HG02981 (cell line): ENCODE data around the gene ACSF3.

ENCODE experiments used
- ATAC-seq: cut with Tn5 transposase; IDR thresholded peaks from one replicate; pipeline ENCODE4 v1.9.1; 2021; ENCODE audit warnings: mild to moderate bottlenecking, moderate library complexity; ENCODE audit not compliant: unreplicated experiment

Gene ACSF3

GRCh38 chr16:89093602-89094251, at the start of gene ACSF3:
ACSF3 (plus strand) TSS chr16:89093852; CDS start chr16:89100682, 6,830 bp downstream.
- peak; percentile 53 for ATAC-seq

- no peak for ATAC-seq
Measured at GRCh38 chr16:89044418-89045180, 49.1 kb upstream of the ACSF3 start.

- ATAC-seq, result no peak
Measured at GRCh38 chr16:89045181-89045815, 48.4 kb upstream of the ACSF3 start.

- no peak for ATAC-seq
Measured at GRCh38 chr16:89045881-89046280, 47.8 kb upstream of the ACSF3 start.

GRCh38 chr16:89046491-89046890, 47.2 kb upstream of the ACSF3 start:
- no peak for ATAC-seq

GRCh38 chr16:89047331-89048089, 46.1 kb upstream of the ACSF3 start:
- ATAC-seq, result no peak

GRCh38 chr16:89048090-89048725, 45.4 kb upstream of the ACSF3 start:
- no peak for ATAC-seq

- no peak for ATAC-seq
Measured at GRCh38 chr16:89048871-89049422, 44.7 kb upstream of the ACSF3 start.

GRCh38 chr16:89049484-89050118, 44.1 kb upstream of the ACSF3 start:
- ATAC-seq, result no peak

GRCh38 chr16:89050119-89050867, 43.4 kb upstream of the ACSF3 start:
- no peak for ATAC-seq

- ATAC-seq, result no peak
Measured at GRCh38 chr16:89050868-89051311, 42.8 kb upstream of the ACSF3 start.

GRCh38 chr16:89051521-89052166, 42.0 kb upstream of the ACSF3 start:
- no peak for ATAC-seq

GRCh38 chr16:89052191-89052889, 41.3 kb upstream of the ACSF3 start:
- no peak for ATAC-seq

GRCh38 chr16:89052890-89053724, 40.5 kb upstream of the ACSF3 start:
- ATAC-seq, result no peak

GRCh38 chr16:89053725-89054029, 40.0 kb upstream of the ACSF3 start:
- no peak for ATAC-seq

- no peak for ATAC-seq
Measured at GRCh38 chr16:89054261-89054661, 39.4 kb upstream of the ACSF3 start.

GRCh38 chr16:89054714-89055113, 38.9 kb upstream of the ACSF3 start:
- ATAC-seq, result no peak
